Heart right ventricle (tissue), 16 donors: ENCODE data around the gene GRK5. TPM values are rescaled to one million over a fixed set of nuclear protein-coding genes. Genes with fewer than 3 reads are reported as not detected.

Experiments
- ATAC-seq, 8 donors: fragments of 200-7000 bp; cut with Tn5 transposase; one replicate each; pipeline ENCODE4 v1.9.1; 2020; ENCODE audit warnings: mild to moderate bottlenecking in 8 of 8, moderate library complexity in 8 of 8, moderate number of reproducible peaks in 1 of 8
- DNase-seq, 2 donors: peaks; one replicate each; pipeline ENCODE4 v3.0.0-alpha.2; 2020
- H3K27ac ChIP-seq, 10 donors: fragments of 200-600 bp; sonication (generic) in 2 of 10; one replicate each; pipeline versions ENCODE4 v1.5.0 to v1.8.0; 2020 to 2022; ENCODE audit warnings: mild to moderate bottlenecking in 3 of 10
- H3K27me3 ChIP-seq, 7 donors: fragments of 200-600 bp; one replicate each; pipeline ENCODE4 v1.8.0; 2021 to 2022; ENCODE audit warnings: mild to moderate bottlenecking in 2 of 7
- H3K36me3 ChIP-seq, 9 donors: fragments of 200-600 bp; sonication (generic) in 1 of 9; one replicate each; pipeline versions ENCODE4 v1.5.0 to v1.8.0; 2020 to 2022; ENCODE audit warnings: mild to moderate bottlenecking in 2 of 9
- H3K4me1 ChIP-seq, 9 donors: fragments of 200-600 bp; sonication (generic) in 1 of 9; one replicate each; pipeline versions ENCODE4 v1.5.0 to v1.8.0; 2020 to 2022; ENCODE audit warnings: mild to moderate bottlenecking in 4 of 9
- H3K4me3 ChIP-seq, 10 donors: fragments of 200-600 bp; sonication (generic) in 2 of 10; one replicate each; pipeline versions ENCODE4 v1.5.0 to v1.8.0; 2020 to 2022; ENCODE audit warnings: mild to moderate bottlenecking in 7 of 10, moderate library complexity in 2 of 10
- H3K9me3 ChIP-seq, 11 donors: fragments of 200-600 bp in 10 of 11; sonication (generic) in 2 of 11; one replicate each; pipeline versions ENCODE4 v1.5.0 to v1.8.0; 2013 to 2022; ENCODE audit warnings: mild to moderate bottlenecking in 2 of 11, control low read depth in 1 of 11, moderate library complexity in 1 of 11
- WGBS, 2 donors: extraction: QIAGEN DNeasy Blood & Tissue Kit; methylation state at CpG; one replicate each; pipeline ENCODE4 v1.1.7; 2013; ENCODE audit warnings: inconsistent platforms in 1 of 2; 5-methylcytosine and 5-hydroxymethylcytosine counted together
- intact Hi-C, 10 donors: fragments of 100-400 bp; cut with DNase I; formaldehyde crosslinking; loops; one replicate each; pipeline versions ENCODE4 v1.11.1 to v1.14.2; 2022
- polyA plus RNA-seq, 2 donors: library from polyadenylated mRNA; stranded (reverse); fragments of 200-250 nt; gene quantifications; one replicate each; pipeline ENCODE4 v1.2.3, GENCODE V29; 2013
- total RNA-seq, 10 donors: library from RNA; stranded (reverse); fragmentation: NEBNext Ultra II Directional in 3 of 10; extraction: Animal tissue kit (Norgen Biotek cat#: 25700) in 3 of 10; gene quantifications; one replicate each; pipeline versions ENCODE4 v1.2.1 to v1.2.4, GENCODE V29; 2021 to 2023
- TF ChIP-seq, protein P1 (sequence below), 9 donors: fragments of 200-600 bp; sonication (generic) in 2 of 9; IDR thresholded peaks; one replicate each; pipeline versions ENCODE4 v1.5.0 to v1.8.0; 2021 to 2022; ENCODE audit warnings: antibody characterized with exemption in 9 of 9, mild to moderate bottlenecking in 5 of 9, moderate library complexity in 1 of 9
- donor health status: Arrhythmogenic right ventricular cardiomyopathy.
- donor health status: ischemic (EF 13 %, LVEDD 7.1; RV severe dilation, severe dysfunction).
- donor health status: healthy with polysubstance abuse.
- donor health status: DM: no; HTN: yes; CAD: no.
- donor health status: DM: no; HTN: no; CAD: no.
- donor health status: ischemic (EF 25% LVEDD 6.9; RV normal size, moderate dysfunction).
- donor health status: ischemic (EF 25% LVEDD 5.7; RV mildly dilated, moderate dysfunction).
- donor health status: healthy.
- donor health status: DM: yes; HTN: yes; CAD: no.
- donor health status: Ischemic cardiomyopathy.
- donor health status: ischemic (EF 35%, LVEDD 5.7; RV mildly dilated, moderate dysfunction).
- donor health status: nonischemic (EF 11% LVEDD 7.7; RV severe dilation, severe dysfunction).
- donor health status: DM: yes; HTN: yes; CAD: no.
- donor health status: PGD.
- donor health status: ischemic (EF 29% LVEDD 5.4; RV normal size, mild dysfunction).
- donor health status: nonischemic (EF 23%, LVEDD 6.1; RV moderate dilation, normal function).

The GRK5 gene
- total and polyA plus RNA-seq, 12 donors: 11.8 to 80.5 (median 26.6) TPM

DNA sequence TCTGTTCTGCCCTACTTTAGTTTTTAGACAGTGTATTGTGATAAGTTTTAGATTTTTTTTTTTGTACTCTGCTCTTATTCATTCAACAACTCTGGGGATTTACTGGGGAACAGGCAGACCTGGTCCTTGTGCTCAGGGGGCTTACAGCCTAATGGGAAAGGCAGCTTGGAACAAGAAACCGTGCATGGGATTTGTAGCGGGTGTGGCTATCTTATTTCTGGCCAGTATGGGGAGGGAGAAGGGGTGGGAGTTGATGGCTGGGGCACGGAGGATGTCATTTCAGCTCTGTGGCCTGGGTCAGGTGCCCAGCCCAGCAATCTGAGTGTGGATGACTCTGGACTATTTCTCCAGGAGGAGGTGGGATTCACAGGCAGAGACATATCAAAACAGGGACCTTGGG is 47.0 kb downstream of the GRK5 start:
- Histone ChIP-seq H3K9me3 (no peaks in the 10 kb centered on the region), H3K4me1 (peaks cover 54 to 92% (median 75%) of the 10 kb centered on the region in 9 donors), H3K27me3 (no peaks in the 10 kb centered on the region), H3K4me3 (no peak overlapping the region), H3K27ac (peak overlapping the region; percentile 57 to 86 (median 82)), H3K36me3 (no peaks in the 10 kb centered on the region)
- intact Hi-C loops: loop anchor here in 6 of 10 donors (5.0 kb wide), 2 partner anchors 42 to 47 kb away; partner anchors contain the start of gene GRK5 (in 4 of the 6)
- ATAC-seq: peak in 4 of 8 donors; percentile 1 to 60 (median 19)
- DNase-seq: no peak
- WGBS, 2 donors: 30 to 49% methylated on average over 3 of the region's 3 CpGs
- TF ChIP-seq, protein P1, sequence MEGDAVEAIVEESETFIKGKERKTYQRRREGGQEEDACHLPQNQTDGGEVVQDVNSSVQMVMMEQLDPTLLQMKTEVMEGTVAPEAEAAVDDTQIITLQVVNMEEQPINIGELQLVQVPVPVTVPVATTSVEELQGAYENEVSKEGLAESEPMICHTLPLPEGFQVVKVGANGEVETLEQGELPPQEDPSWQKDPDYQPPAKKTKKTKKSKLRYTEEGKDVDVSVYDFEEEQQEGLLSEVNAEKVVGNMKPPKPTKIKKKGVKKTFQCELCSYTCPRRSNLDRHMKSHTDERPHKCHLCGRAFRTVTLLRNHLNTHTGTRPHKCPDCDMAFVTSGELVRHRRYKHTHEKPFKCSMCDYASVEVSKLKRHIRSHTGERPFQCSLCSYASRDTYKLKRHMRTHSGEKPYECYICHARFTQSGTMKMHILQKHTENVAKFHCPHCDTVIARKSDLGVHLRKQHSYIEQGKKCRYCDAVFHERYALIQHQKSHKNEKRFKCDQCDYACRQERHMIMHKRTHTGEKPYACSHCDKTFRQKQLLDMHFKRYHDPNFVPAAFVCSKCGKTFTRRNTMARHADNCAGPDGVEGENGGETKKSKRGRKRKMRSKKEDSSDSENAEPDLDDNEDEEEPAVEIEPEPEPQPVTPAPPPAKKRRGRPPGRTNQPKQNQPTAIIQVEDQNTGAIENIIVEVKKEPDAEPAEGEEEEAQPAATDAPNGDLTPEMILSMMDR (IDR thresholded peaks at IDR 0.05): no peak

DNA sequence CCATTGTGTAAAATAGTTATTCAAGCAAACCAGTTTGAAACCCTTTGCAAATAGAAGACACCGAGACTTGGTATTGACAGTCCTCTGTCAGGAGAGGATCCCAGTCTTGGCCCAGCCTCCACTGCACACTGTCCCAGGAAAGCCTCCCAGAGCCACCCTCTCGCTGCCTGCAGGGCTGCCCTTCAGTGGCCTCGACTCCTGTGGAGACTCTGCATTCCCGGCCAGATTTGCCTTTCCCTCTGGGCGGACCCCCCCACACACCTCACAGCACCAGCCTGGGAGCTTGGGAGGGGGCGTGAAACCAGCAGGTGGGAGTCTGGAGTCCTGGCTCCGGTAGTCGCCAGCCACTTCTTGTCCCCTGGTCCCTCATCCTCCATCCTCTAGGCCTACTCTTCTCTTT is 48.7 kb downstream of the GRK5 start:
- peak overlapping the region in 5 of 10 donors; percentile 37 to 86 (median 83) for H3K27ac ChIP-seq
- WGBS, 2 donors: 92% methylated on average over 8 of the region's 8 CpGs
- H3K4me1 ChIP-seq: peaks cover 46 to 84% (median 59%) of the 10 kb centered on the region in 9 donors
- H3K27me3 ChIP-seq: no peaks in the 10 kb centered on the region
- TF ChIP-seq, protein P1 (IDR thresholded peaks at IDR 0.05): no peak
- ATAC-seq (no peak), DNase-seq (no peak)
- intact Hi-C loops: no loop called here
- H3K36me3 ChIP-seq: no peaks in the 10 kb centered on the region
- H3K9me3 ChIP-seq: no peaks in the 10 kb centered on the region
- H3K4me3 ChIP-seq: no peak overlapping the region

DNA sequence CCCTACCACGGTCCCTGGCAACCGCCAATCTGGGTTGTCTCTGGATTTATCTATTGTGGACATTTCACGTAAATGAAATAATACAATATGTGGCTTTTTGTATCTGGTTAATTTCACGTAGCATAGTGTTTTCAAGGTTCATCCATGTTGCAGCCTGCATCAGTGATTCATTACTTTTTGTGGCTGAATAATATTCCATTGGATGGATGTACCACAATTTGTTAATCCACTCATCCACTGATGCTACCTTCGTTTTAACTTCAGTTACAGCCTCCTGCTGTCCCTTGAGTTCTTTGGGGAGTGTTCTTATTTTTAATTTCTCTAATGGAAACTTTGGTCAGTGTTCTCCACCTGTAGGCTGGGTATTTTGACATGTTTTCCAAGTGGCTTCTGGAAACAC is 49.5 kb downstream of the GRK5 start:
- ATAC-seq (no peak), DNase-seq (no peak)
- H3K4me1 ChIP-seq: peaks cover 41 to 76% (median 50%) of the 10 kb centered on the region in 9 donors
- H3K36me3 ChIP-seq: no peaks in the 10 kb centered on the region
- no peak overlapping the region for H3K27ac ChIP-seq
- 99 to 100% methylated on average over 5 of the region's 5 CpGs for WGBS, 2 donors
- no peaks in the 10 kb centered on the region for H3K27me3 ChIP-seq
- H3K9me3 ChIP-seq: no peaks in the 10 kb centered on the region
- no peak overlapping the region for H3K4me3 ChIP-seq
- TF ChIP-seq, protein P1 (IDR thresholded peaks at IDR 0.05): no peak
- intact Hi-C loops: no loop called here

DNA sequence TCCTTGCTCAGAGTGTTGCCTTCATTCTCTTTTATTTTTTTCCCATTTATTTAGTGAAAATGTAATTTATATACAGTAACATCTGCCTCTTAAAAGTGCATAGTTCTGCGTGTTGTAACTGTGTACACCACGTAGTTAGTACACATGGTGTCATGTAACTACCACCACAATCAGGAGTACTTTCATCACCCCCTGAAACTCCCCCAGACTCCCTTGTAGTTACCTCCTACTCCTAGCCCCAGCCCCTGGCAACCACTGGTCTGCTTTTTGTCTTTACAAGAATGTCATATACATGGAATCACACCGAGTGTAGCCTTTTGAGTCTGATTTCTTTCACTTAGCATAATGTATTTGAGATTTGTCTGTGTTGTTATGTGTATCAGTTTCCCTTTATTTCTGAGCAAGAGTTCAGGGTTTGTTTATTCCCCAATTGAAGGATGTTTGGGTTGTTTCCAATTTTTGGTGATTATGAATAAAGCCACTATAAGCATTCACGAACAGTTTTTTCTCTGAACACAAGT is 50.6 kb downstream of the GRK5 start:
- H3K4me1 ChIP-seq: peaks cover 30 to 76% (median 42%) of the 10 kb centered on the region in 9 donors
- no peak for DNase-seq
- ATAC-seq: no peak

More for the DNA sequence above, 50.6 kb downstream of the GRK5 start:
- H3K27me3 ChIP-seq: no peaks in the 10 kb centered on the region
- H3K9me3 ChIP-seq: no peaks in the 10 kb centered on the region
- WGBS, 2 donors: 68 to 75% methylated on average over 4 of the region's 4 CpGs
- H3K27ac ChIP-seq: peak overlapping the region in 3 of 10 donors; percentile 3 to 12 (median 7)
- no peak overlapping the region for H3K4me3 ChIP-seq
- no peaks in the 10 kb centered on the region for H3K36me3 ChIP-seq
- intact Hi-C loops: no loop called here
- TF ChIP-seq, protein P1 (IDR thresholded peaks at IDR 0.05): no peak
